NCI-H82 treated with DMSO at 0.1 percent for 48 hours (cell line): ENCODE measurements around the gene HOXB9.
A peak's percentile ranks its signal among the peaks of the same experiment; 100 is the strongest.

ENCODE experiments used
- DNase-seq: peaks from one replicate; lab custom pipeline; 2025; ENCODE audit not compliant: unreplicated experiment; lab: John Stamatoyannopoulos, UW

The HOXB9 gene

DNA sequence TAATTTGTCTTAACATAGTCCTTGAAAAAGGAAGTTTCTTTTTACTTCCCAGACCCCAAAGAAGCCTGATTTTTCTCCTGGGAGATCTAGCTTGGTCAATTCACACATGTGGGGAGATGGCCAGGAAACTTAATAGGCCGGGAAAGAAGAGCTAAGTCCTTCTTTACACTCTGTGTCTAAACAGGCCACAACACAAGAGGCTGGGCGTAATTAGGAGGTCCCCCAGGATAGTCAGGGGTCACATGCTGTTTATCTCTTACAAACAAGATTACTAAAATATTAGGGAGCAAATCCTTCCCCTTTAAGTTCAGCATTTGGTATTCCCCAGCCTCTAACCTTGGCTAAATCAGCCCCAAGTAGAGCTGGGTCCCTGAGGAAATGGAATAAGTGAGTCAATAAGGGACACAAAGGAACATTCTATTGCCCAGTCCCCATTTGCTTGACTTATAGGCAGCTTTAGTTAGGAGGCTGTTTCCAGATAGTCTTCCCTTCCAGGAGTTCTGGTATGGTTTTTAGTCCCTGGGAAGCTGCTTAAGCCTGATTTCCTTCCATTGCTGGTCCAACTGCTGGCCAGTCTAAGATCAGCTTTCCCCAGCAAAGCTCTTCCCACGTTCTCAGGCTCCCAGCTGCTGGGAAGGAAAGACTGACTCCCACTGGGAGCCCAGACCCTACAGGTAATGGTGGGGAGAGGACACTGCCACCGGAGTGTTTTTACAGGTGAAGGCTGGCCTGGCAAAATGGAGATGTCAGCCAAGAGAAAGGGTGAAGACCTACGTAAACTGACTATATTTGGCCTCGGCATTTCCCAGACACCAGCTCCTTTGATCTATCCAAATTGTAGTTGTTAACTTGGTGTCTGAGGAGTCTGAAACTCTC, 14.1 kb upstream of the HOXB9 start:
- no peak for DNase-seq

DNA sequence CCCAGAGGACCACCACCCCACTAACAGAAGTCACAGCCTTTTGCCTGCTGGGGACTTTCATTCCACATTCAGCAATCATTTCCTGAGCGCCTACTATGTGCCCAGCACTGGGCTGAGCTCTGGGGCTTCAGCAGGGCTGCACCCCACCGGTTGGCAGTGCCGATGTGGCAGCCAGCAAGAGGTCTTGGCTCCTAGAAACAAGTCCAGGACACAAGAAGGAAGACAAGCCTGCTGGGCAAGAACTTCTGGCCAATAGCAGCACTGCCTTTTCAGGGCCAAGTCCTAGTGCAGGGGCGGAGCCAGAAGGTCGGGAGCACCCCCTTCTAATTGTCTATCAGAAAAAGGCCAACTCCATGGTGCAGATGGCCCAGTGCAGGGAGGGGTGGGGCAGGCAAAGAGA, 13.0 kb upstream of the HOXB9 start:
- DNase-seq: no peak

DNA sequence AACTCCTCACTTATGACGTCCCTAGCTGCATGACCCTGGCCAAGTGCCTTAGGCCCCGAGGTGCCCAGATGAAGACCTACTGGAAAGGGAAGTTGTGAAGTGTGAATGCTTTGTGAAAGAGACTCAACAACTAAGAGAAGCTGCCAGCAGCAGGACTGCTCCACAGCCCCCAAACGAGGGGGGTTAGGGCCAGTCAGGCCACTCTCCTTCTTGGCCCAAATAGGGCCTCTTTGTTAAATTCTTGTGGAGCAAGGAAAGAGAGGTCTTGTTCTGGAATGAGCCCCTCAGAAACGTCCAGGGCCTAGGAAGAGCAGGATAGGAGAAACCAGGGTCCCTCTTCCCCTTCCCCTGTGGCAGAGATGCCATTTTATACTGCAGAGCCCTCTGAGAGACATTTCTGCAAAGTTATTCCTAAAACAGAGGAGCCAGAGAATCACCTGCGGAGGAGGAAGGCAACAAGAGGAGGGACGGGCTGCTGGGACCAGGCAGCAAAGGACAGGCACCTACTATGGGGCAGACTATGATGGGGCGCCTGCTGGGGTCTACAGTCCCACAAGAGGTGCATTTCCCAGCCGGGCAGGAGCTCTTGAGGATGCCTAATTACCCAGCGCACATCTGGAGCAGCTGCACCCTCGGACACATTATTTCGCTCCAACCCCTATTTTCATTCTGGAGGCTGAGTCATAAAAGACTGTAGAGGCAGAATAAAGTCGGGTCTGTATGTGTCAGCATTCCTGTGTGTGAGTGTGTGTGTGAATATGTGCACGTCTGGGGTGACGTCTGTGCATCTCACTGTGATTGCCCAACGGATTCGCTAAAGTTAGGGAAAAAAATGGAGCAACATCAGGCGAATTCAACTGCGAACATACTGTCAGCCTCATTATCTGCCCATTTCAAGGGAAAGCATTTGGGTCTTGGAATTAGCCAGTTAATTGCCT, 11.4 kb upstream of the HOXB9 start:
- DNase-seq: no peak

DNA sequence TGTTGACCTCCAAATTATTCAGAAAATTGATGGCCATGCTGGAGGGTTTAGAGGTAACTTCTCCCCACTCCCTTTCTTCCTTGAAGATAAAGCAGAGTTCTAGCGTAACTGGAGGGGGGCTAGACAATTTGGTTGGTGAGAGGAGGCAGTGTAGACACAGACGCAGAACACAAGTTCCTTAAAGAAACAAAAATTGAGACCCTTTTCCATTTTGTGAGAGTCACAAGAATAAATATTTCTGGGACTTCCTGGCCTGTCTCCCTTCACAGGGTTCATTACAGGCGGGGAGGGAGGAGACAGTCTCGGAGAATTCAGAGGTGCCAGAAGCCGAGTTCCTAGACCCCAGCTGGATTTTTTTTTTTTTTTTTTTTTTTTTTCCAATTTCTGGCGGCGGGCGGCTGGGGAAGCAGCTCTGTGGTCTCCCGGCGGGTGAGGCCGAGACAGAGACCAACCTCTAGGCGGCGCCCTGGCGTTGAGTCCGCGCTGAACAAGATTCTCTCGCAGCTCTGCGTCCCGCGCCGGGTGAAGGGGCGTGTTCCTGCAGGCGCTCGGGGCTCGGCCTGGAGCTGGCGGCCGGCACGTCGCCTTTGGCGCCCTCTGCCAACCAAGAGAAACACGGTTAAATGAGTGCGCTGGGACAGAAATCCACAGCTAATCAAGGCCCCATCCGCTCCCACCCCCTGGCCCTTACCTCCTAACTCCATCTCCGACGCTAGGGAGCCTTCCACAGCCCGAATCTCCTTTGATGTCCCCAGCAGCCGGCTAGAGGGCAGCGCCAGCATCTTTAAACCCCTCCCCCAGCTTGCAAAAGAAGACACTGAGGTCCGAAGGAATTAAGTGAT, 10.2 kb upstream of the HOXB9 start:
- peak; percentile 14 for DNase-seq

DNA sequence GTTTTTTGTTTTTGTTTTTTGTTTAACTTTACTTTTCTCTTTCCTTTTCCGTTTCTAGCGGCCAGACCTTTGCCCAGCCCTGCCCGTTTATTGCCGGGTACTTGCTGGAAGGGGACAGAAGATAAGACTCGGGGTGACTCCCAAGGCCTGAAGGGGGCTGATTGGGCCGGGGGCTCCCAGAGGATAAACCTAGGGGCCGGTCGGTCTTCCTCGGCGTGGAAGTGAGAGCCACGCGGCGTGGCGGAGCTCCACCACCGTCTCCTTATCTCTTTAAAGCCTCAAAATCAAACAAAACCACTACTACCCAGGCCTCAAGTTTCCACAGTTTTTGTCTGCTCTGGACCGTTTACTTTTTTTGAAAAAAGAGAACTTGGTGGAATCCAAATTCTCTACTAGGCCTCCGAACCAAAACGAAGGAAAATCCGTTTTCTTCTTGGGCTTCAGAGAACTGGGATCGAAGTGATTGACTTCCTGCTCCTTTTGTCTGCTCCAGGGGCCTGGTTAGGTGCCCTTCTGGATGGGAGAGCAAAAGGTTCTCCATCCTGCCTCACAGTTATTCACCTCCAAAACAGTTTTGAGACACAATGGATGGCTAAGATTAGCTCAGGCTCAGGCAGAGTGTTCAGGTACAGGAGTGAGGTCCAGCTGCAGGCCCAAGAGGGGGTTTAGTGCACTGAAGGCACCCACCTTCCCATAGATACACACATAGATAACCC, 8.5 kb upstream of the HOXB9 start:
- no peak for DNase-seq

DNA sequence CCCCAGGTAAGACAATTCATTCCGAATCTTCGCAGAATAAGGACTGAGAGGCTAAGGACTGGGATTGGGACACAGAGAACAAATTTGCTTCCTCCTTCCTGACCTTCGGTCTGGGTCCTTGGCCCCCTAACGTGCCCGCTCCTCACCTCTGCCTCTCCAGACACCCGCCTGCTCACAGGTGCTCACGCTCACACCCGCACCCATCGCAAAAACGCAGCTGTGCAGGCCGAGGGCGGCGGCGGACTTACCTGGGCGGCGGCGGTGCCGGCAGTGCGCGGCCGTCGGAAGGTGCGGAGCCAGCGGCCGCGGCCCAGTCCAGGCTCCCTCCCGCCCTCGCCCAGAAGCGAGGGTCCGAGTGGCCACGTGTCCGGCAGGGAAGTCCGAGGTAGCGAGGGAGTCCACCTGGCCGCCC, 7.1 kb upstream of the HOXB9 start:
- no peak for DNase-seq

DNA sequence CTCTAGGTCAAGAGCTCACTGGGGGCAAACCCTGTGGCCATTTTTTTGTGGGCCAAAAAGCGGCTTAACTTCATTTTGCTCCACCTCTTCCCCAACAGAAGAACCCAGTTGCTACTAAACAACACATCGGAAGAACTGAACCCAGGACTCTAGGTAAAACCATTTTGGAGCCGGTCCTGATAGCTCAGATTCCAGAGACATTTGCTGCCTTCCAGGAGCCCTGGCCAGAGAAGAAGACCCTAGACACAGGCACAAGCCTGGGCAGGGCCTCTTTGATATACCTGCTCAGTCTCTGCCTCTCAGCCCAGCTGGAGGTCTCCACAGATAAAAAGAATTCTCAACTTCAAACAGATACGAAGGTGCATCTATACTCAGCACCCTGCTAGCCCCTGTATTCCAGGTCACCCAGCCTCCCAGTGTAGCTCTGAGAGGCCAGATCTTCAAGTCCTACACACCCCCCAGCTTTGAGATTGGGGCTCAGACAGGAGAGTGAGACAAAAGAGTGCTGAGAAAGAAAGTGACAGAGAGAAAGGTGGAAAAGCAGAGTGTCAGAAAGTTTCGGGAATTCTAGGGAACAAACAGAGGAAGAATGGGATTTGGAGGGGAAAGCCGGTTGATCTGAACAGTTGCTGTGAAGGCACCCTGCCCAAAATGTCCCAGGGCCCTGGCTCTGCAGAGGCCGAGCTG, 6.6 kb upstream of the HOXB9 start:
- DNase-seq: no peak

DNA sequence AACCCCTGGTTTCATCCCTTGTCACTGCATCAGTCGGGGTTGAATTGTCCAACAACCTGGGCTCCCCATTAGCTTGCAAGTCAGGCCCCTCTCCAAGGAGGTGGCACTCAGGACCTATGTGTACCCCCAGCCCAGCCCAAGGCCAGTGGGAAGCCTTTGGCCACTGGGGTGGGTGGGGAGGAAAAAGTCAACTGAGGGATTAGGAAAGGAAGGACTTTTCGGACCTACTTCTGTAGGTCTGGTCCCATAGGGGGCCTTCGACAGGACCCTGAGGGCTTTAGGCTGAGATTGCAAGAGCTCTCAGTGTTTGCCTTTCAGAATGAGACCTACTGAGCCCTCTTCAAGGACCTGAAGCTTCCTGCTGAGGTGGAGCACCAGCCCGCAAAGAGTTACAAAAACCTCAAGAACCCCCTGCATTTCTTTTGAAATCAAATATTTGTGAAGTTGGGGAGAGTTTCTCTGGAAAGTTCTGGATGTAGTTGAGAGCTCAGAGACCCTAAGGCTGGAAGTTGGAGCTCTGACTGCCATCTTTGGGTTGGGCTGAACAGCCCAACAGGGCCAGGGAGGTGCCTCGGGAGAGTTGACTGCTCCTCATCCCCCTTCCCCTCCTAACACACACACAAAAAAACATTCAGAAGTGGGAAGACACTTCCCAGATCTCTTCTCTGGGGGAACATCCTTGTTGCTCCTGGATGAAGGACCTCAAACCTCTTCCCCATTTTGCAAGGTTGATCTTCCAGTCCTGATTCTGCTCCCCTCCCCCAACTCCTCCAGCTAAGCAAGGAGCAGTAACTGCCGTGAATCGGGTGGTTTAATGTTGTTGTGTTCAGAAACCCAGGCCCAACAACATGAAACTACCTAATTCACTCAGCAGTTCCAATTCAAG, 5.8 kb upstream of the HOXB9 start:
- no peak for DNase-seq

DNA sequence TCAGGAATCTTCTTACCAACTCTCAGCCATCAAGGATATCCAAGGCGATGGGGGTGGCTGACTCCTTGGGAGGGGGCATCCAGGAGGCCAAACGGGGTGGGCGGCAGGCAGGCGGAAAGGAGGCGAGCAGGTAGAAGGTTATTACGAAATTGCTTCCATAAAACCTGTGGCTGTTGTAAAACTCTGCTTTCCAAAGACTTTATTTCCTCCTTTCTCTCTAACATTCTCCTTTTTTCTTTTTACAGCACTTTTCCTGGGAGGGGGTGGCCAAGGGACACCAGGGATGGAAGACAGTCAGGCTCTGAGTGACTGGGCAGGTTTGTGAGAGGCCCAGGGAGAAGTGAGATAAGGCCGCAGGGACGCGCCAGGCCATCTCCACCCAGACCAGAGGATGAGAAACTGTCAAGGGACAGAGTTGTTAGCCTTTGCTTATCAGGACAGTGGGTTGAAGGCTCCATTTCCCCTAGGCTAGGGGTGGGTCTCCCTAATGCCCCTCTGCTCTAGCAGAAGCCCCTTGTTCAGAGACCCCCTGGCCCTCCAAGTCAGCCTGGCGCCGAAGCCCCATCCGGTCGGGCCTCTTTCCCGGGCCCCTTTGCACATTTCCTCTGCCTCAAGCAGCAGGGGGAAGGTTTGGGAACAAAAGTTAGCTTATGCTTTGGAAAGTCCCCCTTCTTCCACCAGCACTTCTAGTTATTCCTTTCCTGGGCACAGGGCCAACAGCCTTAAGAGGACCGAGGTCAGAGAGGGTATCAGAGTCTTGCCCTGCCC, 5.0 kb upstream of the HOXB9 start:
- DNase-seq: no peak

DNA sequence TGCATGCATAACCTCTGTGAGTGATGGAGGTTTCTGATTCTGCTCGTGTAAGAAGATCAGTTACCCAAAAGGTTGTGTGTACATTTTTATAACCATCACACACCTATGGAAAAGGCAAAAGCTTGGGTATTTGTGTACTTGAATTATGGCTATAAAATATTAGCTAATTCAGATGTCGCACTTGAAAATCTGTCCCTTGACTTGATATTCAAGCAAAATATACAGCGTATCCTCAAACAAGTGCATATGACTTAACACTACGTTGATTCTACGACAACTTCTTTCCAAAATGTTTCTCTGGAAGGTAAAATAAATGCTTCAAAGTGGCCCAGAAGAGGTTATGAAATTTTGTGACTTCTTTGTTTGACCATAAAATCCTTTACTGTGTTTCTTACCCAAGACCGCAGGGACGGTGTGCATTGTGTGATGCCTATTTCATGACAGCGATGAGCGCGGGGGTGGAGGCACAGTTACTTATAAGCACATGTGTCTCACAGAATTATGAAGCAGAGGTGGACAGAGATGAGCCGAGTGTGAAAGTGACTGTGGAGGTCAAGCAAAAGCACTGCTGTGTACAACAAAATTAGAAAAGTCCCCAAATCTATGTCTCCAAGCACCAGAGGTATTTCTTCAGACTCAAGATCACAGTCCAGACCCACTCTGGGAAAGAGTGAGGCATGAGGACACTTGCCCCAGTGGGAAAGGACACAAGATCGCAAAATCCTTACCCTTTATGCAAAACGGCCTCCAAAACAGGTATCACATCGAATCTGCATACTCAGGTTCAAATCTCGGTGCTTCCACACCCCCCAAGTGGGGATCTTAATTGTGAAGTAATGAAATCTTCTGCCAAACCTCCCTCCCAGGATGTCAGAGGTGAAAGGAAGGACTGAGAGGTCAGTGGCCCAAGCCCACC, 4.1 kb upstream of the HOXB9 start:
- no peak for DNase-seq

DNA sequence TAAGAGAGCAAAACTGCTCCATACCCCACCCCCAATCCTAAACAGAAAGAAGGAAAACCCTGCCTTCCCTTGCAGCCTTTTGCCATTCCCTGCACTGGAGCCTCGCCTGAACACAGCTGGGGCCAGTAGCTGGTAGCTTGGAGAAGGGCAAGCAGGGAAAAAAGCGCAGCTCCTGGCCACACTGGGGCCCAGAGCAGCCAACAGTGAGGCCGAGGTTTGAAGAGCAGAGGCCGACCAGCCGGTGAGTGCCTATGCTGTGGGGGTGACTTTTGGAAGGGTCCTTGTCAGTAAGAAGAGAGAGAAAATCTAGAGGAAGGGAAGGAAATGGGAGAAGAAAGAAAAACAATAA, 3.2 kb upstream of the HOXB9 start:
- no peak for DNase-seq

DNA sequence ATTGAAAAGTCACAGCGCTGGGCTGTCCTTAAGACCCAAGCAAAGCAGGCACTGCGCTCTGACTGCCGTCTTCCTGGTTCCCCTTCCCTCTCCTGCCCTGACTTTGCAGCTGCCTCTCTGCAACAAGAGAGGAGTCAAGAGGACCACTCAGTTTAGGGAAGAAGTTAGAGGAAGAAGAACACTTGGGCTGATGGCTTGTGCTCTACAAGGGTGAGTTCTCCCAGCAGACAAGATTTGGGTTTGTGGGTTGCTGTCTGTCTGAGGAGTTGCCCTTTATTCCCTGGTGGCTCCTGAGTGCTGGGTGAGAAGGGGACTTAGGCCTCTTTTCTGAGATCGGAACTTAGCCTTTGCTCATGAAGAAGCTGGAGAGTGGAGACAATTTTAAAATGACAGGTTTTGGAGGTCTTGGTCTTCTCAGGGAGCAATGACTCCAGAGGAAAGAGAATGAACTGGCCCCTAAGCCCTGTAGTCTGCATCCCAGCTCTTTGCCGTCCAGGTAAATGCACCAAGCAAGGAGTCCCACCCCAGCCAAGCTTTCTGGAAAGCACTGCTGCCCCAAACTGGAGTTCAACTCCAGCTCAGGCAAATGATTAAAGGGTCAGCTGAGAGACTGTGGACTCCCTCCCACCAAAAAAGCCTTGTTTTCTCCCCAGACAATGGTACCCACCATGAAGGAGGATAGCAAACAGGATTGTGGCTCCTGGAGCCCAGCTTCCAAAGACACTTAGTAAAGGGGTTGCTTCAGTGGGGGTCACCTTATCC, 2.7 kb upstream of the HOXB9 start:
- no peak for DNase-seq

DNA sequence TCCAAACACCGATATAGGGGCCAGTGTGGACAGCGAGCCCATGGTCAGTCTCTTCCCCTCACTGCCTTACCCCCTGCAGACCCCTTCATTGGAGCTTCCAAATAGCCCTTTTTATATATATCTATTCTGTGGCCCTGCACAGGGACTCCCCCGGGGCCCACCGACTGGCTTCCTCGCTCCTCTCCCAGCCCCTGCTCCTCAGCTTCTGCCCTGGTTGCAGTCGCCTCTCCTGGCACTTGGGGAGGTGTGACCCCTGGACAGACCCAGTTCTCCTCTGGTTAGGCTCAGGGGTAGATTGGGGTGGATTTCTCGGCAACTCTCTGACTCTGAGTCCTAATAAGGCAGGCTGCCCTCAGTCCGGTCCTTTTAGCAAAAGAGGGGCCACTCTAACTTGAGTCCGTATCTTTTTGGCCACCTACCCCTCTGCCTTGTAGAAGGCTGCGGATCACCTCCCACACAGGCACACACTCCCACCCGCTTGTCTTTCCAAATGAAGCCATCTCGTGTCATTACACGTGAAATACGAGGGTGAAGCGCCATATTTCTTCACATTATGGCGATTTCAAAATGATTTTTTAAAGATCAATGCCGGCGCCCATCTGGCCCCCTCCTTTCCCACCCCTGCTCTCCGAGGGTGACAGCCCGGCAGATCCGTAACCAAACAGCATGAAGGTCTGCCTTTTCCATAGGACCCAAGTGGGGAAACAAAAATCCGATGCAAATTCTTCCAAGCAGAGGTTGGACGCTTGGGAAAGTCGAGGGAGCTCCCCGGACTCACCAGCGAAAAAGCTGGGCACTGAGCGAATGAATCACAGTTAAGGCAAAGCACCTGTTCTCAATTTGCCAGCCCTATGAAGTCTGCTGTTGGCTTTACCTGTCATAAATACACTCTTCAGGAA, 1.7 kb upstream of the HOXB9 start:
- no peak for DNase-seq

DNA sequence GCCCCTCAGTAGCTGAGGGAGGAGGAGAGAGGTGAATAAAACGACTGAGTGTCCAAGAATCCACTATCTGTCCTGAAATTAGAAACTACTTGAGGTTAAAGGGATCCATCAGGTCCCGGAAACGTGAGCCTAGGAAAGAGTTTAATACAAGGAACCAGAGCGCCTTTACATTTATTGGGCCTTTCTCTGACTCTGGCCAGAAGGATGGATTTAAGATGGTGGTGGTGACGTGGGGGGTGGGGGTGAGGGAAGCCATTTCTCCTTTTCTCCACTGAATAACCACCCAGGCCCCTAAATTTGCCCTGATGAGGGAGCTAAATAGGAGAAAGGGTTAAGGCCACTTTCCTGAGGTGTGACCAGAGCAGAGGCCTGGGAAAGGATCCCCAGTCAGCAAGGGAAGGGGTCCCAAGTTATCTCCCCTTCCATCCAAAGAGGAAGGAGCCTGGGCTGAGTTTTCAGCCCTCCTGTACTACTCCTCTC, 1.0 kb upstream of the HOXB9 start:
- no peak for DNase-seq

DNA sequence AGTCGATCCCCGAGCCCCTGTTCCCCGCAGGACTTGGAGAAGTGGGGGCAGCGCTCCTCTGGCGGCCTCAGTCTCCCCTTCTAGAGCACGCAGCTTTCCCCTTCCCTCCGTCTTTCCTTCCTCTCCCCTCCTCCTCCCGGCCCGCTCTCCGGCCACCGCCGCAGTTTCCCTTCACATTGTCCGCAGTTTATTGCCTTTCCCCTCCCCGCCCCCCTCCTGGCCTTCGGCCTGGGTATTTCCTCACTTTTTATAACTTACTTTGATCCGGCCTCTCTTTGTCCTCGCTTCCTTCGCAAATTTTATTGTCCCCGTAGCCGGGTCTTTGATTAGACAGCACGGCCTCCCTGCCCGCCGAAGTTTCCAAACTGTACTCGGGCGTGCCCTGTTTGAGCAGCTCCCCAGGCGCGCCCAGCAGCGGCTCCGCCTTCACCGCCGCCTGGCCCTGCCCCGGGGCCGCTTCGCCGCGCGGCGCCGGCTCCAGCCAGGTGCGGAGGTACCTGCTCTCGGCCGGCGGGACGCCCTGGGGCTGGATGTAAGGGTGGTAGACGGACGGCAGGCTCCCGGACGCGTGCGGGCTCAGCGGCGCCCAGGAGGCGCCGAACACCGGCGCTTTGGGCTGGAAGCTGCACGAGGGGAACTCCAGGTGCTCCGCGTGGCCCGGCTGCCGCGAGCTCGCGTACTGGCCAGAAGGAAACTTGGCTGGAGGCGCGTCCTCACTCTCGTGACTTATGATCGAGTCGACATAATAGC, 488 bp downstream of the HOXB9 start:
- DNase-seq: no peak
